GM04504 (cell line): Measurements from ENCODE around the gene BANF1.
A peak's percentile ranks its signal among the peaks of the same experiment; 100 is the strongest.

Experiments
- DNase-seq: peaks from one replicate; pipeline ENCODE4 v3.0.0-alpha.2; 2012; ENCODE audit warnings: low read depth

BANF1 gene, protein sequence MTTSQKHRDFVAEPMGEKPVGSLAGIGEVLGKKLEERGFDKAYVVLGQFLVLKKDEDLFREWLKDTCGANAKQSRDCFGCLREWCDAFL

DNA sequence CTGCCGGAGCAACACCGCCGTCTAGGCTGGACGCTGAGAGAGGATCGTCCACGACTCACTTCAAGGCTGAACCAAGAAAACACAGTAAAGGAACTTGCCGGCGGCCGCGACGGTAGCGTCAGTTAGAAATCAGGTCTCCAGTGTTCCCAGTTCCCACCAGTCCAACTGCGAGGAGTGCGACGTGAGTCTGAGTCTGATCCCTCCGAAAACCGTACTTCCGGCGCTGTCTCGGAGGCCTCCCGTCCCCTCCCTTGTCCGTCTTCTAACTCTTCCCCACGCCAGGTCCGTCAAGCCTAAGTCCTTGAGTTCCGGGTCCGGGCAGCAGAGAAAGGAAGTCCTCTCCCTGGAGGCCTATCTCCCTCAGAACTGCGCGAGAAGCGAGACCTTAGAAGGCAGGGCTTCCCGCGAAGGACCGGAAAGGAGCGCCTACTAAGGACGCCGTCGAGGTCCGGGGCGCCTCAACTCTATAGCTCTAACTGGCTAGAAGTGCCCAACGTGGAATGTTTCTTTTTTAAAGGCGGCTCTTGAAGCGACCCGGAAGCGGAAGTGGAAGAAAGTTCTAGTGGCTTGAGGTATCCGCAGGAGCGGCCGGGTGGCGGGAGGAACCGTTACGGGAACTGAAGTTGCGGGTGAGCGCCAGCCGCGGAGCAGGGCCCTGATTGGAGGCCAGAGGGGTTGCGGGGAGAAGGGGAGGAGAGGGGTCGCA is at the start of gene BANF1, which contains the start of gene EIF1AD:
TSS of gene BANF1 (plus strand) at position 562 of the 706 bp plus-strand sequence. CDS start 748 bp downstream, outside the sequence.
TSS of gene EIF1AD (minus strand) at position 216 of the 706 bp plus-strand sequence. CDS start 1,768 bp downstream, outside the sequence.
- peak; percentile 97 for DNase-seq

- DNase-seq = no peak
These were observed 48.8 kb upstream of the BANF1 start for GRCh38 chr11:65953471-65953870.

GRCh38 chr11:65954771-65955170 is 47.5 kb upstream of the BANF1 start:
- DNase-seq = no peak

- DNase-seq = no peak
These were observed 44.0 kb upstream of the BANF1 start for GRCh38 chr11:65958291-65958690.

- no peak for DNase-seq
These were observed 43.4 kb upstream of the BANF1 start for GRCh38 chr11:65958774-65959420.

DNA sequence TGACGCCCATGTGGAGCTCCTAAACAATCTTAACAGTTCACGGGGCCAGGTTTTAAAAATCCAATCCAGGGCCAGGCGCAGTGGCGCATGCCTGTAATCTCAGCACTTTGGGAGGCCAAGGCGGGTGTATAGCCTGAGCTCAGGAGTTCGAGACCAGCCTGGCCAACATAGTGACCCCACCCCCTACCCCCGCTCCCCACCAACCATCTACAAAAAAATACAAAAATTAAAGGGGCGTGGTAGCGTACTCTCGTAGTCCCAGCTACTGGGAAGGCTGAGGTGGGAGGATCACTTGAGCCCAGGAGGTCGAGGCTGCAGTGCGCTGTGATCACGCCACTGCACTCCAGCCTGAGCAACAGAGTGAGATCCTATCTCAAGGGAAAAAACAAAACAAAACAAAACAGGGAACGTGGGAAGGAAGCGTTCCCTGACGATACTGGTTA is 41.5 kb upstream of the BANF1 start:
- DNase-seq = no peak

DNA sequence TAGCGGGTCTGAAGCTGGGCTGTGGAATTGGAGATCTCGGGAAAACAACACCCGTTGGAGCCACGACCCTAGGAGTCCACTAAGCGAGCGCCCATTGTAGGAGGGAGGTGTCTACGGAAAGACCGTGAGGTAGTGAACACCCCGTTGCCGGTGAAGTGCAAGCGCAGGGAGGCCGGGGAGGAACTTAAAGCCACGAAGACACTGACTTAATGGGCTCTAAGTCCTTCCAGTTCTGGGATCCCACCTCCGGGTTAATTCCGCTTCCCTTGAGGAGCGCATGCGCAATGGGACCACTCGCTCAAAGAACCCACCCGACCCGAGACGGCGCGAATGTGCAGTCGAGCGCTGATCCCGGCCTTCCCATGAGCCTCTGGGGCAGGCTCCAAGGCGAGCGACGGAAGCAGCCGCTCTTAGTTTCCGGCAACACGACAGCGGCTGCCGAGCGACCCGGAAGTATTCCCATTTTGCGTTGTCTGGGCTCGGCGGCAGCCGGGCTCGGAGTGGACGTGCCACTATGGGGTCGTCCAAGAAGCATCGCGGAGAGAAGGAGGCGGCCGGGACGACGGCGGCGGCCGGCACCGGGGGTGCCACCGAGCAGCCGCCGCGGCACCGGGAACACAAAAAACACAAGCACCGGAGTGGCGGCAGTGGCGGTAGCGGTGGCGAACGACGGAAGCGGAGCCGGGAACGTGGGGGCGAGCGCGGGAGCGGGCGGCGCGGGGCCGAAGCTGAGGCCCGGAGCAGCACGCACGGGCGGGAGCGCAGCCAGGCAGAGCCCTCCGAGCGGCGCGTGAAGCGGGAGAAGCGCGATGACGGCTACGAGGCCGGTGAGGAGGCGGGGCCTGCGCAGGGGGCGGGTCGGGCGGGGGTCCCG is 40.8 kb upstream of the BANF1 start, which contains the start of gene SART1:
TSS of gene SART1 (plus strand) at position 468 of the 874 bp plus-strand sequence. CDS start at position 515, 47 bp downstream.
- DNase-seq = peak; percentile 93

GRCh38 chr11:65962141-65962564 is 40.1 kb upstream of the BANF1 start:
- DNase-seq = no peak

DNA sequence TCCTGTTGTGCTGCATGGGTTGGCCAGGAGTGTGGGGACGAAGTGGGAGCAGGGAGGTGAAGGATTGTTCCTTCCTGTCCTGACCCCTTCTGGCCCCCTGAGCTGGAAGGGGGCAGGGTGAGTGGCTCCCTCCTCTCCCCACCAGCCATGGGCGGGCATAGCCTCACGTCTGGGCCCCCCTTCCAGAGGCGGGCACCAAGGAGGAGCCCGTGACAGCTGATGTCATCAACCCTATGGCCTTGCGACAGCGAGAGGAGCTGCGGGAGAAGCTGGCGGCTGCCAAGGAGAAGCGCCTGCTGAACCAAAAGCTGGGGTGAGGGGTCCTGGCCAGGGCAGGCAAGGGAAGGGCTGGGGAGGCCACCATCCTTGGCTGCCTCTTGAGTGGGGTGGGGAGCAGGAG is 37.4 kb upstream of the BANF1 start:
- no peak for DNase-seq

GRCh38 chr11:65965986-65966762 is 36.1 kb upstream of the BANF1 start:
- DNase-seq = no peak

DNA sequence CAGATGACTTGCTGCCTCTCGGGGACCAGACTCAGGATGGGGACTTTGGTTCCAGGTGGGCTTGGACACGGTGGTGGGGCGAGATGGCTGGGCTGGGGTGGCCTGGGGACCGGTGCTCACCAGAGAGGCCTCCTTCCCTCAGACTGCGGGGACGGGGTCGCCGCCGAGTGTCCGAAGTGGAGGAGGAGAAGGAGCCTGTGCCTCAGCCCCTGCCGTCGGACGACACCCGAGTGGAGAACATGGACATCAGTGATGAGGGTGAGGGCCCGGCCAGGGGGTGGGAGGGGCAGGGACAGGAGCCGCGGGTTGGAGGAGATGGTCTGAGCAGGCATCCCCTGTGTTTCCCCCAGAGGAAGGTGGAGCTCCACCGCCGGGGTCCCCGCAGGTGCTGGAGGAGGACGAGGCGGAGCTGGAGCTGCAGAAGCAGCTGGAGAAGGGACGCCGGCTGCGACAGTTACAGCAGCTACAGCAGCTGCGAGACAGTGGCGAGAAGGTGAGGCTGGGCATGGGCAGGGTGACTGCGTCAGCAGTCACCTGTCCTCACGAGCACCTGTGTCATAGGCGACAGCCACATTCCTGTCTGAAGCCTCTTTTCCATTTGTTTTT is 34.9 kb upstream of the BANF1 start:
- DNase-seq = no peak

DNA sequence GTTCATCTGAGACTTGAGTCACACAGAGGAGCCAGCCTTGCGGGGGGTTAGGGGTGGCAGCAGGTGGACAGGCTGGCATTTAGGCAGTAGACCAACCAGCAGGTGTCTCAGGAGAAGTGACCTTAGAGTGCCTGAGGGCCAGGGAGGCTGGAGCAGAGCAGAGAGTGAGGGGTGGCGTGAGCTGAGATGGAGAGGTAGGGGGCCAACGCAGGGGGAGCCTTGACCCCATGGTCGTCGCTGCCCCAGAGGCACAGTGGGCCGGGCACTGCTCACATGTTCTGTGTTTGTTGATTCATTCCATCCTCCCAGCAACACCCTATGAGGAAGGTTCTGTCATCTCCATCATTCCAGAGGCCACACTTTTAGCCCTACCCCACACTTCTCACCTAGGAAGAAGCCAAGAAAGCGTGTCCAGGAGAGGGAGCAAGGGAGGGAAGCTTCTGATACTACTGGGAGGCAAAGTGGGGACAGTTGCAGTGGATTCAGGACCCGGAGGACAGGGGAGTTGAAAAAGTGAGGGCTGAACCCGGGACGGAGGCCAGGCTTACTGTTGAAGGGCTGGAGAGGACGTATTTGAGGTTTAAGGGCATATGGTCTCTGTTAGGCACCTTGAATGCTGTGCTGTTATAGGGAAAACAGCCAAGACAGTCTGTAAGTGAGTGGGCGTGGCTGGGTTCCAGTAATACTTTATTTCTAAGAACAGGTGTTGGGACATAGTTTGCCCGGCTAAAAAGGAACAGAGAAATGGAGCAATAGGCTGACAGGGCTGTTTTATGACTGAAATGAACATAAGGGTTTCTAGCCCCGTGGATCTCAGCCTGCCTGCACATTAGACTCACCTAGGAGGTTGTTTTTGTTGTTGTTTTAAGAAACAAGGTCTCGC is 33.5 kb upstream of the BANF1 start:
- no peak for DNase-seq

- no peak for DNase-seq
These were observed 30.2 kb upstream of the BANF1 start for GRCh38 chr11:65972116-65972515.

- DNase-seq = no peak
These were observed 28.7 kb upstream of the BANF1 start for GRCh38 chr11:65973439-65974110.

DNA sequence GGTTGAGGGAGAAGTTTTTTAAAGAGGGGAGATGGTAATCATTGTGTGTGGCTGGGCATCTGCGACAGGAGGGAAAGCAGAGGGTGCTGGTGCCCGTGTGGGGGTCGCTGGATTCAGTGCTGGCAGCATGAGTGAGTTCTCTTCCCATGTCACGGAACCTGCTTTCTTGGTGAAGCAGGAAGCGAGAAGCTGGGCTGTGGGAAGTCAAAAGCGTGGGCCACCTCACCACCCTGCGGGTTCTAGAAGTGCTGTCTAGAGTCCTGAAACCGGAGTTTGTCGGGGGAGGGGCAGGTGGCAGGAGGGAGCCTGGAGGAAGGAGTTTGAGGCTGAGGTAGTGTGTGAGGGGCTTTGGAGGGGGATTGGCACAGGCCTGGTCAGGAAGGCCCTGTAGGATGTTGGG is 26.5 kb upstream of the BANF1 start:
- no peak for DNase-seq

- no peak for DNase-seq
These were observed 25.8 kb upstream of the BANF1 start for GRCh38 chr11:65976216-65977176.

GRCh38 chr11:65977621-65978390 is 24.5 kb upstream of the BANF1 start:
- DNase-seq = no peak
